ENCODE data around the gene BRAT1. TPM values are rescaled to one million over a fixed set of nuclear protein-coding genes. Genes with fewer than 3 reads are reported as not detected.

Gene BRAT1
- total RNA-seq, 1 donor from 2014 or later, result 19.7 TPM

- peaks cover 20% of the 10 kb centered on the region for H3K4me1 Mint-ChIP-seq (ENCODE audit: low read depth, unreplicated experiment)
- no peak for DNase-seq (ENCODE audit: low read depth)
- Histone ChIP-seq H3K27ac (ENCODE audit: low read depth, low read length) (no peak overlapping the region), H3K36me3 (ENCODE audit: insufficient read depth, low read length) (no peaks in the 10 kb centered on the region), H4K20me1 (ENCODE audit: insufficient read depth, low read length) (no peaks in the 10 kb centered on the region), H2AFZ (ENCODE audit: low read depth, low read length) (no peak overlapping the region), H3K79me2 (ENCODE audit: insufficient read depth, low read length) (no peaks in the 10 kb centered on the region), H3K4me3 (ENCODE audit: insufficient read depth, low read depth, low read length) (no peak overlapping the region), H3K9me3 (ENCODE audit: insufficient read depth, low read depth, low read length) (no peaks in the 10 kb centered on the region), H3K4me1 (ENCODE audit: insufficient read depth, low read length) (peaks cover 14% of the 10 kb centered on the region), H3K27me3 (ENCODE audit: insufficient read depth, low read length) (no peaks in the 10 kb centered on the region), H3K4me2 (ENCODE audit: low read length) (no peak overlapping the region), H3K9ac (ENCODE audit: low read length) (no peak overlapping the region)
- no peak overlapping the region for H3K4me3 Mint-ChIP-seq (ENCODE audit: unreplicated experiment)
- no peaks in the 10 kb centered on the region for H3K9me3 Mint-ChIP-seq (ENCODE audit: unreplicated experiment)
- FAIRE-seq, result no peak
- H3K36me3 Mint-ChIP-seq (ENCODE audit: low read depth, unreplicated experiment), result peaks cover 19% of the 10 kb centered on the region
- H3K27me3 Mint-ChIP-seq (ENCODE audit: low read depth, unreplicated experiment), result no peaks in the 10 kb centered on the region
- no peak overlapping the region for H3K27ac Mint-ChIP-seq (ENCODE audit: unreplicated experiment)
- no peak for TF ChIP-seq EZH2 (IDR thresholded peaks at IDR 0.05; ENCODE audit: insufficient read depth, low read length)
- TF ChIP-seq CTCF (IDR thresholded peaks at IDR 0.05; ENCODE audit: insufficient read depth, low read depth, low read length), result no peak
Measured at GRCh38 chr7:2575046-2575732, 19.9 kb upstream of the BRAT1 start.

GRCh38 chr7:2573761-2574160 is 18.4 kb upstream of the BRAT1 start:
- H3K27ac ChIP-seq (ENCODE audit: low read depth, low read length), result no peak overlapping the region
- Mint-ChIP-seq H3K4me3 (ENCODE audit: unreplicated experiment) (no peak overlapping the region), H3K36me3 (ENCODE audit: low read depth, unreplicated experiment) (peaks cover 22% of the 10 kb centered on the region), H3K9me3 (ENCODE audit: unreplicated experiment) (no peaks in the 10 kb centered on the region), H3K27ac (ENCODE audit: unreplicated experiment) (no peak overlapping the region), H3K4me1 (ENCODE audit: low read depth, unreplicated experiment) (peaks cover 20% of the 10 kb centered on the region), H3K27me3 (ENCODE audit: low read depth, unreplicated experiment) (no peaks in the 10 kb centered on the region)
- no peaks in the 10 kb centered on the region for H3K79me2 ChIP-seq (ENCODE audit: insufficient read depth, low read length)
- H3K4me3 ChIP-seq (ENCODE audit: insufficient read depth, low read depth, low read length), result no peak overlapping the region
- no peaks in the 10 kb centered on the region for H3K36me3 ChIP-seq (ENCODE audit: insufficient read depth, low read length)
- FAIRE-seq (no peak), DNase-seq (ENCODE audit: low read depth) (no peak)
- no peaks in the 10 kb centered on the region for H4K20me1 ChIP-seq (ENCODE audit: insufficient read depth, low read length)
- TF ChIP-seq CTCF (IDR thresholded peaks at IDR 0.05; ENCODE audit: insufficient read depth, low read depth, low read length) (no peak), EZH2 (IDR thresholded peaks at IDR 0.05; ENCODE audit: insufficient read depth, low read length) (no peak)
- H3K9ac ChIP-seq (ENCODE audit: low read length), result no peak overlapping the region
- no peak overlapping the region for H3K4me2 ChIP-seq (ENCODE audit: low read length)
- H3K9me3 ChIP-seq (ENCODE audit: insufficient read depth, low read depth, low read length), result no peaks in the 10 kb centered on the region
- peaks cover 14% of the 10 kb centered on the region for H3K4me1 ChIP-seq (ENCODE audit: insufficient read depth, low read length)
- no peaks in the 10 kb centered on the region for H3K27me3 ChIP-seq (ENCODE audit: insufficient read depth, low read length)
- H2AFZ ChIP-seq (ENCODE audit: low read depth, low read length), result no peak overlapping the region

All from astrocyte (in vitro differentiated cells and primary cell).